AML-193 (cell line): ENCODE data around the gene NVL.
"Not testable (repeated sequence)": the region's sequence is repeated elsewhere in the genome, so short reads cannot be mapped to it uniquely, and the experiment has no call there.

Experiments
- DNase-seq, 2 experiments: peaks; one replicate each; lab custom pipeline; 2025; lab: John Stamatoyannopoulos, UW

Gene NVL

GRCh38 chr1:224338150-224338838 is 8.3 kb upstream of the NVL start:
- DNase-seq: no peak

DNA sequence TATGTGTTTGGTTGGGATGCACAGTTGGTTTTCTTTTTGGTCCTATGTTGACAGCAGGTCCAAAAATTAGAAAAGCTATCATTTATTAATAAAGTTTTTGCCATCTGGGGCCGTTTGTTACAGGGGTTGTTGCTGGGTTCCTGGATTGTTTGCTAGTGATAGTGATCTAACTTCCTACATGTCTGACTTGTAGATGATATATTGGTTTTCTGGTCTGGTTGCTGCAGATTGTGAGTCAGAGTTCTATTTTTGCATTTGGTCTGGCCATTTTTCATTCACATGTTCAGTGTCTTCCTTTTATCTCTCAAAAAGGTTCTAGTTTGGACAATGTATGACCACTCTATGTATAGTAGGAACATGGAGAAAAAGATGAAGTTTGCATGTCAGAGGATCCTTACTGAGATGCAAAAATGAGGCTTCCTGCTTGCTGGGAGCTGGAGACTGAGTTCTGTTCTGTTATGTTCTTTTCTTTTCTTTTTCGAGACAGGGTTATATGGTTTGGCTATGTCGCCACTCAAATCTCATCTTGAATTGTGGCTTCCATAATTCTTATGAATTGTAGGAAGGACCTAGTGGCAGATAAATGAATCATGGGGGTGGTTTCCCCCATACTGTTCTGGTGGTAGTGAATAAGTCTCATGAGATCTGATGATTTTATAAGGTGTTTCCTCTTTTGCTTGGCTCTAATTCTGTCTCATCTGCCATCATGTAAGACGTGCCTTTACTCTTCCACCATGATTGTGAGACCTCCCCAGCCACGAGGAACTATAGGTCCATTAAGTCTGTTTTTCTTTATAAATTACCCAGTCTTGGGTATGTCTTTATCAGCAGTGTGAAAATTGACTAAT is 4.2 kb upstream of the NVL start:
- DNase-seq: no peak

- DNase-seq: peak; percentile 78 to 79
Observed at GRCh38 chr1:224333309-224333926, 3.4 kb upstream of the NVL start.

DNA sequence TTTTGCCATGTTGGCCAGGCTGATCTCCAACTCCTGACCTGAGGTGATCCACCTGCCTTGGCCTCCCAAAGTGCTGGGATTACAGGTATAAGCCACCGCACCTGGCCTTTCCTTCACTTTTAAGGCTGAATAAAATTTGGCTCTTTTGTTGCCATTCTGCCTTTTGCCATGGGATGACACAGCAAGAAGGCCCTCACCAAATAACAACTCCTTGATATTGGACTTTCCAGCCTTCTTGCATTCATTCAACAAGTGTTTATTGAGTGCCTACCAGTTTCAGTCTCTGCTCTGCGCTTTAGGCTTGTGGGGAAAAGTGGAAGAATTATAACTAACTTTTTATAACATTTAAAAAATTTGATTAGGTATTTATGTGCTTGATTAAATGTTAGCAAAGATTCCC is 1.9 kb upstream of the NVL start:
- DNase-seq: no peak

GRCh38 chr1:224331326-224331725 is 1.4 kb upstream of the NVL start:
- DNase-seq: peak in 1 of 2 experiments; percentile 10

- no peak for DNase-seq
Observed at GRCh38 chr1:224329484-224329841, 509 bp downstream of the NVL start.

DNA sequence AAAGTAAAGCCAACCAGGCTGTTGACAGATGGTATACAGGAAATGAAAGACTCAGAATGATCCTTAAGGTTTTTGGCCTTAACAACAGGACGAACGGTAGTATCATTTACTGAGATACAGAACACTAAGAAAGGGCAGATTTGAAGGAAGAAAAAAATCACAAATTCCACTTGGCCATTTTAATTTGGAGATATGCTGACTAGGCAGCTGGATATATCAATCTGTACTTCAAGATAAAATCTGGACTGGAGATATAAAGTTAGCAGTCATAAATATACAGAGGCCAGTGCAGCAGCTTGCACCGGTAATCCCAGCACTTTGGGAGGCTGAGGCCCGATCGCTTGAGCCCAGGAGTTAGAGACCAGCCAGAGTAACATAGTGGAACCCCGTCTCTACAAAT is 1.3 kb downstream of the NVL start:
- no peak for DNase-seq

- no peak for DNase-seq
Observed at GRCh38 chr1:224325959-224326358, 4.0 kb downstream of the NVL start.

GRCh38 chr1:224321706-224322105 is 8.3 kb downstream of the NVL start:
- DNase-seq: no peak

- DNase-seq: no peak
Observed at GRCh38 chr1:224317383-224318045, 12.5 kb downstream of the NVL start.

- DNase-seq: no peak
Observed at GRCh38 chr1:224312025-224312424, 17.9 kb downstream of the NVL start.

DNA sequence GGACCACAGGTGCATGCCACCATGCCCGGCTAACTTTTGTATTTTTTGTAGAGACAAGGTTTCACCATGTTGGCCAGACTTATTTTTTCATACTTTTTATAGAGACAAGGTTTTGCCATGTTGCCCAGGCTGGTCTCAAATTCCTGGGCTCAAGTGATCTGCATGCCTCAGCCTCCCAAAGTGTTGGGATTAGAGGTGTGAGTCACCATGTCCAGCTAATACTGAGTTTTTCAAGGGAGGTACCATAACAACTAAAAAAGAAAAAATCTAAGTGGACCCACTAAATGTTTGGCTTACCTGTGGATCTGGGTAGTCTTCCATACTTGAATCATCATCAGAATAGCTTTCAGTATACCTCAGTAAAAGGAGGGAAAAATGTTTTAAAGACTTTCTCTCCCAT is 18.5 kb downstream of the NVL start:
- DNase-seq: not testable (repeated sequence)

GRCh38 chr1:224308064-224308463 is 21.9 kb downstream of the NVL start:
- DNase-seq: no peak

DNA sequence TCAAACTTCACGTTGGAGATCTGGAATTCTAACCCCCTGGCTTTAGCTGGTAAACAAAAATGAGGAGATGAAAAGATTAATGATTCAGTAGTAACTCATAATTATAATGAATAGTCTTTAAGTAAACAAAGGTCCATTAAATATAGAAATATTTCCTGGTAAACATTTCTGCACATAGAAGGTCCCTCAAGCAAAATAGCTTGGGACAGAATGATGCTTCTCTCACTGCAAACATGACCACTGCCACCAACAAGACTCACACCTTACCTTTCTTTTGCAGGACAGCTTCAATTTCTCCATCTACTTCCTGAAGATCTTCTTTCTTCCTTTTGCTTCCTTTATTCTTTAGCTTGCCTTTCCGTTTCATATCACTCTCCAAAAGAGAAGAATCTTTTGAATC is 25.2 kb downstream of the NVL start:
- no peak for DNase-seq

DNA sequence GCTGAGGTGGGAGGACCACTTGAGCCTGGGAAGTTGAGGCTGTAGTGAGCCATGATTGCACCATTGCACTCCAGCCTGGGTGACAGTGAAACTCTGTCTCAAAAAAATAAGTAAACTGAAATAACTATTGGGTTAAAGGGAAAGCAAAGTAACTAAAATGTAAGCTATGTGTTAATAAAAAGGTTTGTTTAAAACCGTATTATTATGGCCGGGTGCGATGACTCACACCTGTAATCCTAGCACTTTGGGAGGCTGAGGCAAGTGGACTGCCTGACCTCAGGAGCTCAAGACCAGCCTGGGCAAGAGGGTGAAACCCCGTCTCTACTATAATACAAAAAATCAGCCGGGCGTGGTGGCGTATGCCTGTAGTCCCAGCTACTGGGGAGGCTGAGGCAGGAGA is 27.0 kb downstream of the NVL start:
- no peak for DNase-seq

GRCh38 chr1:224301391-224301790 is 28.6 kb downstream of the NVL start:
- DNase-seq: no peak

DNA sequence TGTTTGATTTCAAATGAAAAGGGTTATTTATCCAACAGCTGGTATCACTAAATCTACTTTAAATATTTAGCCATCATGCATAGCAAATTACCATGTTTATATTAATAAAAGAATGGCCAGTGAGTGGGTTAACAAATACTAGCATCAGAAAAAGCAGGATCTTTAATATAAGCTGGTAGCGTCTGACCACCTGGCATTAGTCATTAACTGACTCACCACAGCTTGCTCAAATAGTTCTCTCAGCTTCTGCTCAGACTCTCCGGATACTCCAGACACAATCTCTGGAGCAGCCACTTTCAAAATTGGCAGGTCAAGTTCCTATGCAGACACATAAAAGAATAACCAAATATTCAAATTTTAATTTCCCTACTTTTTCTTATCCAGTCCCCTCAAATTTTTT is 29.6 kb downstream of the NVL start:
- no peak for DNase-seq

DNA sequence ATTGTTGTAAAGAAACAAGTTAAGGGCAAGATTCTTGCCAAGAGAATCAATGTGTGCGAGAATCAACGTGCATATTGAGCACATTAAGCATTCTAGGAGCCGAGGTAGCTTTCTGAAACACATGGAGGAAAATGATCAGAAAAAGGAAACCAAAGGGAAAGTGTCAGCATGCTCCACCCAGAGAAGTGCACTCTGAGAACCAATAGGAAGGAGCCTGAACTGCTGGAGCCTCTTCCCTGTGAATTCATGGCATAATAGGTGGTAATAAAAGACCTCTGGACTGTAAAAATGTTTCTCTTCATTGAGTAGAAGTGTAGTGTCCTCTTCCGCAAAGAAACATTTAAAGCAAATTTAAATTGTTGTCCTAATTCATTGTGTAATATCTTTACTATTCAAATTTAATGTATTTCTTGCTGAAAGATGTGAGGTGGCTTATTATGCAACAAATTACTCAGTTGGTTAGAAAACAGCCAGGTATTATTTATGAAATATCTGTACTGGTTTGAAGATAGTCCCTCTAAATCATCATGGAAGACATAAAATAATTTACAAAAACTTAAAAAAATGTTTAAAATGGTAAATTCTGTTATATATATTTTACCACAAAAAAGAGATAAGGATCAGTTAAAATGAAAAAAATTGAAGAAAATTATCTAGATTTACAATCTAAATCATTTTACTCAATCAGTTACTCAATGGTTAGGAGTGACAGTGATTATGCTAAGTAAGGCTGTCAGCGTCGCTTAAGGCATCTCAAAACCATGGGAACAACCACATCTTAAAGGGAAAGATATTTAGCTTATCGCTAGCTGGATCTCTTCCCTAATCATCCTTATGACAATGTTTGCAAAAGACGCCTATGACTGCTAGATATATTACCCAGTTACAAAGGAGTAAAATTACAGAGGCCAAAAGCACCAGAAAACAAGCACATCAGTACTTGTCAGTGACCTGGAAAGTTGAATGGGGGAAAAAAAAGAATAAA is 31.3 kb downstream of the NVL start:
- no peak for DNase-seq

DNA sequence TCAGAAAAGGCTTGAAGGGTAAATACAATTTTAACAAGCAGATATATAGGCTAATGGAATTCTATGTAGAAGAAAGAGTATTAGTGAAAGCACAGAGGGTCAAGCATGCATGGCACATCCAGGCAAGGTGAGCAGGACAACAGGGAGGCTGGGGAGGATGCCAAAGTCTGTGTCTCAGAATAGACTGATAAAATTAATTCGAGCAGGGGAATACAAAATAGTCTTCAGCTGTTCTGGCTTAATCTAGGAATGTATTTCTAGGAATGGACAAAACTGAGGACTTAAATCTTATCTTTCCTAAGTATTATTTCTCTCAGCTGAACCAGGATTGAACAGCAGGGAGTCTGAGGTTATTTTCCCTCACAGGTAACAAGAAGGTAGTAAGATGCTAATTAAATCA is 35.2 kb downstream of the NVL start:
- DNase-seq: no peak

DNA sequence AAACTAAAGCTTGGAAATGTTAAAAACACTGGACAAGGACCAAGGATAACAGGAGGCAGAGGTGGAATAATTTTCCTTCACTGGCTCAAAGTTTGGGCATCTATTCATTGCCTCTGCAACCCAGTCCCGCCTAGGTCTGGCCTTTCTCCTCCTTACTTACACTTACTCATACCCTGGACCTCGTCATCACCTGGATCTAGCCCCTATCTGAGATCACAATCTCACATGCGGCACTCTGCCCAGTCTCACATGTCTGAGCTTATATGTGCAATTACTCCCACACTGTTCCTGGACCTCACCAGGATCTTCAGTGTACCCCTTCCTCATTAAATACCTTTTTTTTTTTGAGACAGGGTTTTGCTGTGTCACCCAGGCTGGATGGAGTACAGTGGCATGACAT is 37.6 kb downstream of the NVL start:
- no peak for DNase-seq

- DNase-seq: no peak
Observed at GRCh38 chr1:224289396-224289795, 40.6 kb downstream of the NVL start.
